ENCODE results near the gene PDIA4. TPM values are rescaled to one million over a fixed set of nuclear protein-coding genes. Genes with fewer than 3 reads are reported as not detected.
"Not testable (repeated sequence)": the region's sequence is repeated elsewhere in the genome, so short reads cannot be mapped to it uniquely, and the experiment has no call there.

Gene PDIA4
- total and polyA plus RNA-seq, 9 donors: 62.9 to 114 (median 78.5) TPM

DNA sequence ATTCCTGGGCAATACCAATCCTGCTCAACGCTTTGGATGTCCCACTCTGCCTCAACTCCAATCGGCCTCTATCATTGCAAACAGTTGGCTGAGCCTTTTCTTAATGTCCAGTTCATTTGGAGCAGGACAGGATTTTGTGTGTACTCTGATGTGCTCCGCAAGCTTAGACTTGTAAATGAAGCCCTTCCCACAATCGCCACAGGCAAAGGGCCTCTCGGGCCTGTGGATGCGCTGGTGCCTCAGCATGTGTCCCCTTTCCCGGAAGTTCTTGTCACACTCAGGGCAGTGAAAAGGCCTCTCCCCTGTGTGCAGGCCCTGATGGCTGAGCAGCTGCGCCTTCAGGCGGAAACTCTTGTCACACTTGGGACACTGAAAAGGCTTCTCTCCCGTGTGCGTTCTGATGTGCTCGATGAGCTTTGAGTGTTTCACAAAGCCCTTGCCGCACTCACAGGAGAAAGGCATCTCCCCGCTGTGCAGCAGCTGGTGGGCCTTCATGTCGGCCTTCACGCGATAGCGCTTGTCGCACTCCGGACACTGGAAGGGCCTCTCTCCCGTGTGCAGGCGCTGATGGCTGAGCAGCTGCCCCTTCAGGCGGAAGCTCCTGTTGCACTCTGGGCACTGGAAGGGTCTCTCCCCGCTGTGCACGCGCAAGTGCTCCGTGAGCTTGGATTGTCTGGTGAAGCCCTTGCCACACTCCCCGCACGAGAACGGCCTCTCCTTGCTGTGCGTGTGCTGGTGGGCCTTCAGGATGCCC lies 42.2 kb upstream of the PDIA4 start:
- Histone ChIP-seq H3K4me1 (ENCODE audit: control insufficient read depth, insufficient read depth, low read length) (no peaks in the 10 kb centered on the region), H3K27me3 (ENCODE audit: control insufficient read depth, insufficient read depth, low read length) (no peaks in the 10 kb centered on the region), H3K36me3 (ENCODE audit: control insufficient read depth, insufficient read depth, low read length) (peaks cover 36% of the 10 kb centered on the region), H3K27ac (ENCODE audit: low read length) (no peak overlapping the region), H3K4me3 (ENCODE audit: low read length) (no peak overlapping the region), H3K9me3 (replicated peaks; ENCODE audit: control insufficient read depth, low read depth, low read length) (no peaks in the 10 kb centered on the region)
- 92% methylated on average over 31 of the region's 31 CpGs for WGBS (ENCODE audit: insufficient coverage)
- no peak for DNase-seq

DNA sequence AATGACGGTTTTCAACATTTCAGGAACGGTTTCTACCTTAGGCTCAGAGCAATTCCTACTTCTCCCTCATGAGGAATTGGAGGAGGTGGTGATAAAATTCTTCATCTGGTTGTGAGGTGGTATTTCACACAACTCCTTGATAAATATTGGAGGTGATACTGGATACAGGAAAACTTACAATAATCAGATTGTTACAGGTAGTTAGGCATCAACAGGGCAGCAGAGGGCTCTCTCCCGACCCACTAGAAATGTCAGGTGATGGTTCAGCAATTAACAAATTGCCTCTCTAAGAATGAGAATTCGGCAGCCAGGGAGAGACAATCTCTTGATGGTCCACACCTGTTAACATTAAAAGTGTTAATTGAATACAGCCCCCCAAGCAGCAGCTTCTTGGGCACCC lies 39.6 kb upstream of the PDIA4 start:
- no peak for DNase-seq
- H3K4me3 ChIP-seq (ENCODE audit: low read length): no peak overlapping the region
- no peaks in the 10 kb centered on the region for H3K4me1 ChIP-seq (ENCODE audit: control insufficient read depth, insufficient read depth, low read length)
- no peaks in the 10 kb centered on the region for H3K27me3 ChIP-seq (ENCODE audit: control insufficient read depth, insufficient read depth, low read length)
- H3K9me3 ChIP-seq (replicated peaks; ENCODE audit: control insufficient read depth, low read depth, low read length): no peaks in the 10 kb centered on the region
- no peak overlapping the region for H3K27ac ChIP-seq (ENCODE audit: low read length)
- no CpG with 5 or more reads among the region's 4 CpGs for WGBS (ENCODE audit: insufficient coverage)
- H3K36me3 ChIP-seq (ENCODE audit: control insufficient read depth, insufficient read depth, low read length): peaks cover 27% of the 10 kb centered on the region

DNA sequence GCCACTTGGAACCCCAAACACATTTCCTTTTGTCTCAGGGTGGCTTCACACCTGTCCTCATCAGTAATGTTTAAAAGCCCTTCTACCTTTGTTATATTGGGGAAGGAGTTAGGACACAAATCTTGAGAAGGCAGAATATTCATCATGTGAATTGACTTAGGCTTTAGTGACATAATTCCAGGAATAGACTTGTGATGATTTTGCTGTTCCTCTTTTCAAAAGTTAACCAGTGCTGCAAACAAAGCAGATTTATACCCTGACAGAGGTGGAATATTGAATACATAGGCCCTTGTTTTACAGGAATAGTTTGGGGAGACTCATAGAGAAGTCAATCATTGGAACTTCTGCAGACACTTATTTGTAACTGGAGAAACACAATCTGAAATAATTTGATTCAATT lies 35.2 kb upstream of the PDIA4 start:
- no peak overlapping the region for H3K27ac ChIP-seq (ENCODE audit: low read length)
- no peaks in the 10 kb centered on the region for H3K27me3 ChIP-seq (ENCODE audit: control insufficient read depth, insufficient read depth, low read length)
- no peaks in the 10 kb centered on the region for H3K9me3 ChIP-seq (replicated peaks; ENCODE audit: control insufficient read depth, low read depth, low read length)
- H3K4me3 ChIP-seq (ENCODE audit: low read length): no peak overlapping the region
- H3K36me3 ChIP-seq (ENCODE audit: control insufficient read depth, insufficient read depth, low read length): no peaks in the 10 kb centered on the region
- H3K4me1 ChIP-seq (ENCODE audit: control insufficient read depth, insufficient read depth, low read length): no peaks in the 10 kb centered on the region
- peak; percentile 47 for DNase-seq

DNA sequence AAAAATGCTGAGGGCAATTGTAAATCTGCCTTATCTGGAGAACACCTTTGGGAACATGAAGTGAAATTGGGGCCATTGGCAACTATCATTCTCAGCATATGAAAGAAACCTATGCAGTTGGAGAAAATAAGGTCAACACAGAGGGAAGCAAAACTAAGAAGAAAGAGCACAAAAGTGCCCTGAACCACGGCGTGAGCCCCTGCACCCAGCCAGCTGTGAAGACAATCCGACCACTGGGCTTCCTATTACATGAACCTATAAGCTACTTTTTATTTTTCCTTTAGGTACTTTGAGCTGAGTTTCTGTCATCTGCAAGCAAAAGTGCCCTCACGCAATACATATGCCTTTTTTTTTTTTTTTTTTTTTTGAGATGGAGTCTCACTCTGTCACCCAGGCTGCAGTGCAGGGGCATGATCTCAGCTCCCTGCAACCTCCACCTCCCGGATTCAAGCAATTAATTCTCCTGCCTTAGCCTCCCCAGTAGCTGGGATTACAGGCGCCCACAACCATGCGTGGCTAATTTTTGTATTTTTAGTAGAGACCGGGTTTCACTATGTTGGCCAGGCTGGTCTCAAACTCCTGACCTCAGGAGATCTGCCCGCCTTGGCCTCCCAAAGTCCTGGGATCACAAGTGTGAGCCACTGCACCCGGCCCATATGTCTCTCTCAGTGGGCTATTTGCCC lies 34.1 kb upstream of the PDIA4 start:
- 72% methylated on average over 8 of the region's 10 CpGs for WGBS (ENCODE audit: insufficient coverage)
- H3K4me3 ChIP-seq (ENCODE audit: low read length); DNase-seq; H3K36me3 ChIP-seq (ENCODE audit: control insufficient read depth, insufficient read depth, low read length); H3K9me3 ChIP-seq (replicated peaks; ENCODE audit: control insufficient read depth, low read depth, low read length); H3K27me3 ChIP-seq (ENCODE audit: control insufficient read depth, insufficient read depth, low read length); H3K4me1 ChIP-seq (ENCODE audit: control insufficient read depth, insufficient read depth, low read length); H3K27ac ChIP-seq (ENCODE audit: low read length): not testable (repeated sequence)

DNA sequence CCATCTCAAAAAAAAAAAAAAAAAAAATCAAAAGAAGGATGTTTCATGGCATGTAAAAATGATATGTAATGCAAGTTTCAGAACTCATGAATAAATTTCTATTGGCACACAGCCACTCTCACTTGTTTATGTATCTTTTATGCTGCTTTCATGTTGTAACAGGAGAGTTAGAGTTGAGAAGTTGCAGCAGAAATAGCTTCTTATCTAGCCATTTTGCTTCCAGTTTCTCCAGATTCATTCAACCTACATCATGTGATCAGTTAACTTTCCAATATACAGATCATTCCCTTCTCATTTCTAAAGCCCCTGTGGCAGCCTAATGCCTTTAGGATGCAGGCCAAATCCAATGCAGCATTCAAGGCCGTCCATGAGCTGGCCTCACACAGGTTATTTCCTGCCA lies 31.9 kb upstream of the PDIA4 start:
- Histone ChIP-seq H3K27ac (ENCODE audit: low read length) (no peak overlapping the region), H3K4me3 (ENCODE audit: low read length) (no peak overlapping the region), H3K36me3 (ENCODE audit: control insufficient read depth, insufficient read depth, low read length) (no peaks in the 10 kb centered on the region), H3K27me3 (ENCODE audit: control insufficient read depth, insufficient read depth, low read length) (no peaks in the 10 kb centered on the region), H3K9me3 (replicated peaks; ENCODE audit: control insufficient read depth, low read depth, low read length) (no peaks in the 10 kb centered on the region), H3K4me1 (ENCODE audit: control insufficient read depth, insufficient read depth, low read length) (no peaks in the 10 kb centered on the region)
- 23% methylated on average over 1 of the region's 1 CpG for WGBS (ENCODE audit: insufficient coverage)
- DNase-seq: peak; percentile 22

DNA sequence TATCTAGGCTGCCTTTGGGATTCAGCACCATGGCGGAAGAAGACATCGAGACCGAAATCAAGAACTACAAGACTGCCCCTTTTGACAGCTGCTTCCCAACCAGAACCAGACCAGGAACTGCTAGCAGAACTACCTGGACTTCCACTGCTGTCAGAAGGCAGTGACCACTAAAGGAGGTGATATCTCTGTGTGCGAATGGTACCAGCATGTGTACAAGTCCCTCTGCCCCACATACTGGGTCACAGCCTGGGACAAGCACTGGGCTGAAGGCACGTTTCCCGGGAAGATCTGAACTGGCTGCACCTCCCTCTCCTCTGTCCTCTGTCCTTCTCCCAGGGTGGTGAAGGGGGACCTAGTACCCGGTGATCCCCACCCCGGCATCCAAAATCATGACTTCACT lies 25.6 kb upstream of the PDIA4 start:
- Histone ChIP-seq H3K27me3 (ENCODE audit: control insufficient read depth, insufficient read depth, low read length) (peaks cover 2% of the 10 kb centered on the region), H3K36me3 (ENCODE audit: control insufficient read depth, insufficient read depth, low read length) (no peaks in the 10 kb centered on the region), H3K27ac (ENCODE audit: low read length) (no peak overlapping the region), H3K4me1 (ENCODE audit: control insufficient read depth, insufficient read depth, low read length) (no peaks in the 10 kb centered on the region), H3K9me3 (replicated peaks; ENCODE audit: control insufficient read depth, low read depth, low read length) (no peaks in the 10 kb centered on the region), H3K4me3 (ENCODE audit: low read length) (no peak overlapping the region)
- WGBS (ENCODE audit: insufficient coverage): 73% methylated on average over 2 of the region's 8 CpGs
- no peak for DNase-seq

DNA sequence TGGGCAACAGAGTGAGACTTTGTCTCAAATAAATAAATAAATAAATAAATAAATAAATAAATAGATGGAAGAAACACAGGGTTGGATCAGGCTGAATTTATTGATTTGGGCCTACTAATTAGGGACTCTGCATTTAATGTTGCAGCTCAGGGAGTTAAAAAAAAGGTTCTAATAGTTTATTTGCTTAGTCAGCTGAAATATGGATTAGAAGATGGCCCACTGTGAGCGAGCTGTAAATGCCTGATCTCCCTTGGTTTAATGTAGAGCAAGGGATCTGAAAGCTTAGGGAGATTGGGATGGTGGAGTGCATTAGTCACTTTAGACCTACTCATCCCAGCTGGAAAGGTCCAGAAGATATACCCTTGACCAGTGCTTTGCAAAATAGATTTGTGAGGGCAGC lies 25.1 kb upstream of the PDIA4 start:
- no peak overlapping the region for H3K27ac ChIP-seq (ENCODE audit: low read length)
- peaks cover 2% of the 10 kb centered on the region for H3K27me3 ChIP-seq (ENCODE audit: control insufficient read depth, insufficient read depth, low read length)
- no peaks in the 10 kb centered on the region for H3K4me1 ChIP-seq (ENCODE audit: control insufficient read depth, insufficient read depth, low read length)
- no peaks in the 10 kb centered on the region for H3K9me3 ChIP-seq (replicated peaks; ENCODE audit: control insufficient read depth, low read depth, low read length)
- DNase-seq: no peak
- WGBS (ENCODE audit: insufficient coverage): no CpG with 5 or more reads among the region's 1 CpG
- H3K36me3 ChIP-seq (ENCODE audit: control insufficient read depth, insufficient read depth, low read length): no peaks in the 10 kb centered on the region
- H3K4me3 ChIP-seq (ENCODE audit: low read length): no peak overlapping the region

DNA sequence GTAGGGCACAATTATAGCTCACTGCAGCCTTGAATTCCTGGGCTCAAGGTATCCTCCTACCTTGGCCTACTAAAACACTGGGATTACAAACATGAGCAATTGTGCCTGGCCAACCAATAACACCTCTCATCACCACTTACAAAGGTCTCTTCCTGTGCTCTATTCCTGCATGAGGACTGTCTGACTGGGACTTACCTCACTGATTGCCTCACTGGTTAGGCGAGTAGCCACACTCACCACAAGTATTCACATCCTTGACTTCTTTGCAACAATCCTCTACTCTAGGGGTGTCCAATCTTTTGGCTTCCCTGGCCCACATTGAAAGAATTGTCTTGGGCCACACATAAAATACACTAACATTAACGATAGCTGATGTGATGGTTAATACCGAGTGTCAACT lies 22.6 kb upstream of the PDIA4 start:
- no peaks in the 10 kb centered on the region for H3K4me1 ChIP-seq (ENCODE audit: control insufficient read depth, insufficient read depth, low read length)
- 88% methylated on average over 1 of the region's 3 CpGs for WGBS (ENCODE audit: insufficient coverage)
- H3K9me3 ChIP-seq (replicated peaks; ENCODE audit: control insufficient read depth, low read depth, low read length): no peaks in the 10 kb centered on the region
- peaks cover 2% of the 10 kb centered on the region for H3K27me3 ChIP-seq (ENCODE audit: control insufficient read depth, insufficient read depth, low read length)
- H3K4me3 ChIP-seq (ENCODE audit: low read length): no peak overlapping the region
- H3K36me3 ChIP-seq (ENCODE audit: control insufficient read depth, insufficient read depth, low read length): no peaks in the 10 kb centered on the region
- DNase-seq: no peak
- H3K27ac ChIP-seq (ENCODE audit: low read length): no peak overlapping the region

DNA sequence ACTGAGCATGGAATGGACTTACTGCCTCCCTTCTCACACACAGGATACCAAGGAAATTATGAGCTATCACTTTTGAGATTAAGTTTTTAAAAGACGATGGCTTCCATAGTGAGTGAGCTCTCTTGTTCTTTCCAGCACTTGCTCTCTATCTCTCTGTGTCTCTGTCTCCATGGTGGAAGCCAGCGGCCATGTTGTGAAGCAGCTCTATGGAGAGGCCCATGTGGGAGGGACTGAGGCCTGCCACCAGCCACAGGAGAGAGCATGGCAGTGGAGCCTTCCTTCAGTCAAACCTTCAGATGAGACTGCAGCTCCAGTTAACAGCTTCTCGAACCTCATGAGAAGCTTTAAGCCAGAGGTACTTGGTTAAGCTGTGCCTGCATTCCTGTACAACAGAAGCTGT lies 20.5 kb upstream of the PDIA4 start:
- Histone ChIP-seq H3K36me3 (ENCODE audit: control insufficient read depth, insufficient read depth, low read length) (no peaks in the 10 kb centered on the region), H3K4me3 (ENCODE audit: low read length) (no peak overlapping the region), H3K9me3 (replicated peaks; ENCODE audit: control insufficient read depth, low read depth, low read length) (no peaks in the 10 kb centered on the region), H3K27ac (ENCODE audit: low read length) (no peak overlapping the region), H3K4me1 (ENCODE audit: control insufficient read depth, insufficient read depth, low read length) (no peaks in the 10 kb centered on the region), H3K27me3 (ENCODE audit: control insufficient read depth, insufficient read depth, low read length) (no peaks in the 10 kb centered on the region)
- 100% methylated on average over 1 of the region's 3 CpGs for WGBS (ENCODE audit: insufficient coverage)
- no peak for DNase-seq

DNA sequence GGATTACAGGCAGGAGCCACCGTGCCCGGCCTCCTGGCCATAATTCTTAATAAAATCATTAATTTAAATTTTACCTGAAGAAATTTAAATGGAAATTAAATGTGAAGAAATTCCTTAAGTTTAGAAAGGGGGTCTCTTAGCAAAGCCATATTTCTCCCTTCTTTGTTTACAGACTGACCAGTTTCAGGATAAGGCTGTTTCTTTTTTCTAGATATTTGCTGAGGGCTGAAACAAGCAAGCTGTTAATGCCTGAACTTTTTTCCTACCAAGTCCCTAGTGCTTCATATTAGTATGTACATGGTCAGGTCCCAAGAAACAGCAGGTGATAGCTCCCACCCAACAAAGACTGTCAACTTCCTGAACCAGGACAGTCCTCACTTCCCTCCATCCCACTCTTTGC lies 18.1 kb upstream of the PDIA4 start:
- H3K27ac ChIP-seq (ENCODE audit: low read length): no peak overlapping the region
- no peaks in the 10 kb centered on the region for H3K27me3 ChIP-seq (ENCODE audit: control insufficient read depth, insufficient read depth, low read length)
- no peaks in the 10 kb centered on the region for H3K9me3 ChIP-seq (replicated peaks; ENCODE audit: control insufficient read depth, low read depth, low read length)
- H3K36me3 ChIP-seq (ENCODE audit: control insufficient read depth, insufficient read depth, low read length): no peaks in the 10 kb centered on the region
- no peak overlapping the region for H3K4me3 ChIP-seq (ENCODE audit: low read length)
- H3K4me1 ChIP-seq (ENCODE audit: control insufficient read depth, insufficient read depth, low read length): no peaks in the 10 kb centered on the region
- no CpG with 5 or more reads among the region's 2 CpGs for WGBS (ENCODE audit: insufficient coverage)
- DNase-seq: no peak

All from muscle of leg (tissue), 11 donors.